ELR (cell line): Measurements from ENCODE around the gene DOCK2.
"Not testable (repeated sequence)": the region's sequence is repeated elsewhere in the genome, so short reads cannot be mapped to it uniquely, and the experiment has no call there.

Source experiments
- DNase-seq: peaks from one replicate; pipeline ENCODE4 v3.0.0-alpha.2; 2015; ENCODE audit warnings: low read depth

The DOCK2 gene

GRCh38 chr5:169637085-169637548 is at the start of gene DOCK2:
TSS of gene DOCK2 (plus strand) at chr5:169637275. CDS start at chr5:169637327, 52 bp downstream.
- peak; percentile 24 for DNase-seq

DNA sequence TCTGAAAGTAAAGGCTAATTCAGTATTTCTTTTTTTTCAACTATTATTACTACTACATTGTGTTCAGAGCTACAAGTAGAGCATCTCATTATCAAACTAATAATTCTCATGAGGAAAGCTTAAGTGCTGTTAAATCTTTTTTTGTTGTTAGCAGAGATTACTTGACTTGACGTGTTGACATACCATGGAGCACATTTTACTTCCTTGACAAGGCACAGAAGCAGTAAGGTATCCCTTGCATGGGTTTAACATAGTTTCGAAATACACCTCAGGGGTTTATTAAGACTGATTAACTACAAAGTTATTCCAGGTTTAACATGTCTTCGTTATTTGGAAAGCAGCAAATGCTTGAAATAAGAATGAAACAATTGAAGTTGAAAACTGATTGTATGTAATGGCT is 46.5 kb upstream of the DOCK2 start:
- DNase-seq = no peak

- DNase-seq = no peak
Observed at GRCh38 chr5:169591636-169592035, 45.4 kb upstream of the DOCK2 start.

DNA sequence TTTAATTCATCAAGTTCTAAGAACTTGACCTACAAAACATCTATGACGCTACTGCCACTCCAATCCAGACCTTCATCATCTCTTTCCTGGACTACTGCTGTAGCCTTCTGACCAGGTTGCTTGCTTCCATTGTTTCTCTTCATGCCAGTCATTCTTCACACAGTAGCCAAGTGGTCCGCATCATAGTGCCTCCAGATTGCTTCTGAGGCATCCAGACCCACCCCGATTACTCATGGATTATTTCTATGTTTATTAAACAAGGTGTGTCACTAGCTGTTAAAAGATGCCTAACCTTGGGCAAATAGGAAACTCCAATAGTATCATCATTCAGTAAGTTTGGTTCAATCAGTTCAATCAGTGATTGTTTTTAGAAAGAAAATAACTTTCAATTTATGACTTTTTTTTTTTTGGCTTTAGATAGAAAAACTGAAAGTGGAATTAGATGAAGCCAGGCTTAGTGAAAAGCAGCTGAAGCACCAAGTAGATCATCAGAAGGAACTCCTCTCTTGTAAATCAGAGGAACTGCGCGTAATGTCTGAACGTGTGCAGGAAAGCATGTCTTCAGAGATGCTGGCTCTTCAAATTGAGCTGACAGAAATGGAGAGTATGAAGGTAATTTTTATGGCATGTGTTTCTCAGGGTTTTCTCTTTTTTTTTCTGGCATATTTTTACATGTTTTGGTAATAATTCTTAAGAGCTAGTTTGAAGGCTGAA is 44.0 kb upstream of the DOCK2 start:
- peak; percentile 68 for DNase-seq

DNA sequence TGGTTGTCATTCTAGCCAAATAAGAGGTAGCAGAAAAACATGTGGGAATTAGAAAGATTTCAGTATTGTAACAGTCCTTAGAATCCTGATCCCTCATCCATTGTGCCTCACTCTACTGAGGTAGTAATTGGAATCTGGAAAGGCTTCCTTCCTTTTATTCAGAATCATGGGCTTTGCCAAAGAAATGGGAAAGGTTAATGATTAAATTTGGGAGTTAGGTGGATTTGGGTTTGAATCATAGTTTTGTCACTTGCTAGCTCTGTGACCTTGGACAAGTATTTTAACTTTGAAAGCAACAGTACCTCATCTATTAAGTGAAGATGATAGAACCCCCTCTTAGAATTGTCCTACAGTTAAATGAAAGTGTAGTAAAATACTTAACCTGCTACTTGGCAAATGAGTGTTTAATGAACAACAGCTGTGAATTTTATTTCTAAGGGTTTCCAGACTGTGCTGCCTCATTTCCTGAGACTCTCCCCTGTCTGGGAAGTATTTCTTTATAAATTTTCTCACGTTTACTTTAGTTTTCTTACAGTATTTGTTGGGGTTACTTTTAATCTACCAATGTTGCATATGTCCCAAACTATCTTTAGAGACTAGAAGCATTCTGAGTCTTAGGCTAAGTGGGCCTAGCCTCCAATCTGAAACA is 41.8 kb upstream of the DOCK2 start:
- DNase-seq = no peak

DNA sequence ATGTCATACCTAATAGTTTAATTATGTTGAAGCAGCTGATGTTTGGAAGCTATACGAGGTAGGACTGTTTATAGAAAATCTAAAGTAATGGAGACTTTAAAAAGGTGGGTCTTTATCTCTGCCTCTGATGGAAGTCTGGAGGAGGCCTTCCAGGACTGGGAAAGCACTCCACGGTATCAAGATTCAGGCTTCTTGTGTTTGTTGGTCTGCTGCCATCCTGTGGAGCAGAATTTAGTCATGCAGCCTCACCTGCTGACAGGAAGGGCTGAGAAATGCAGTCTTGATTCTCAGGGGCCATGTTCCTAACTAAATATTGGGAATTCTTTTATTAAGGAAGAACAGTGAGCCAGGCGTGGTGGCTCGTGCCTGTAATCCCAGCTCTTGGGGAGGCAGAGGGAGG is 37.6 kb upstream of the DOCK2 start:
- DNase-seq = no peak

GRCh38 chr5:169602535-169602934 is 34.5 kb upstream of the DOCK2 start:
- DNase-seq = peak; percentile 25

GRCh38 chr5:169606279-169606678 is 30.8 kb upstream of the DOCK2 start:
- no peak for DNase-seq

- no peak for DNase-seq
Observed at GRCh38 chr5:169607882-169608281, 29.2 kb upstream of the DOCK2 start.

DNA sequence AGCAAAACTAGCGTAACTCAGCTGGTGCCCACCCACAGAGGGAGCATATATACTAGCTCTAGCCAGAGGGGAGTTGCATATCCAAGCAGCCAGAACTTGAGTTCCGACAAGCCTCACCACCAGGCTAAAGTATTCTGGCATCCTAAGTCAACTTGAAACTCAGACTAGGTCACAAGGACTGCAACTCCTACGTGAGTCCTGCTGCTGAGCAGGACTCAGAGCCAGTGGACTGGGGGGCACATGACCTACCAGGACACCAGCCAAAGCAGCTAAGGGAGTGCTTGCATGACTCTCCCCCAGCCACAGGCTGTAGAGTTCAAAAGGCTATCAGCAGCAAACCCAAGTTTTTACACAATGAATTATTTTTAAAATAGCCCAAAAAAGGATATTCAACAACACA is 27.4 kb upstream of the DOCK2 start:
- no peak for DNase-seq

DNA sequence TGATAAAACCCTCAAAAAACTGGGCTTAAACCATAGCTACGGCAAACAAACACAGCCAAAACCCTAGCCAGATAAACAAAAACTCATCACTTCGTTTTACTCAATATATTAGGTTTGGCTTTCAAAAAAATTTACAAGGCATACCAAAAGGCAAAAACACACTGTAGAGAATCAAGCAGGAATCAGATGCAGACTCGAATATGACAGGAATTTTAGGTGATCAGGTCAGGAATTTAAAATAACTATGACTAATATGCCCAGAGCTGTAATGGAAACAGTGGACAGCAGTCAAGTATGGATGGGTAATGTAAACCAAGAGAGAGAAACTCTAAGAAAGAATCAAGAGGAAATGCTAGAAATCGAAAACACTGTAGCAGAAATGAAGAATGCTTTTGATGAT is 26.5 kb upstream of the DOCK2 start:
- DNase-seq = peak; percentile 65

GRCh38 chr5:169615561-169615960 is 21.5 kb upstream of the DOCK2 start:
- no peak for DNase-seq

- not testable (repeated sequence) for DNase-seq
Observed at GRCh38 chr5:169624307-169624706, 12.8 kb upstream of the DOCK2 start.

- DNase-seq = peak; percentile 90
Observed at GRCh38 chr5:169626779-169627178, 10.3 kb upstream of the DOCK2 start.

DNA sequence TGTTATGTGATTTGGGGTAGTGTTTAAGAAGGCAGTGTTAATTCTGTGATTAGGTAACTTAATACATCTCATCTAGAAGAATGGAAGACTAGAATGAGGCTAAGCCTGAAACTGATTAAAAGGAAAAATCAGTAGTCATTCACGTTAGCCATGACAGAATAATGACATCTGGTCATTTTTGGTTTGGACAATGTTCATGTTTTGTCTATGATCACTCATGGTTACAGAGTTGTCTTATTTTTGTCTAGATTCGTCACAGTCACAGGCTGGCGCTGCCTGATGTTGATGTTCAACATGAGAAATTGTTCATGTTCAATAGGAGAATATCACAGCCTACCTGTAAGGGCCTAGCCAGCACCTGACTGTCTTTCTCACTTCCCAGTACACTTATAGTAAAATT is 9.5 kb upstream of the DOCK2 start:
- DNase-seq = no peak

DNA sequence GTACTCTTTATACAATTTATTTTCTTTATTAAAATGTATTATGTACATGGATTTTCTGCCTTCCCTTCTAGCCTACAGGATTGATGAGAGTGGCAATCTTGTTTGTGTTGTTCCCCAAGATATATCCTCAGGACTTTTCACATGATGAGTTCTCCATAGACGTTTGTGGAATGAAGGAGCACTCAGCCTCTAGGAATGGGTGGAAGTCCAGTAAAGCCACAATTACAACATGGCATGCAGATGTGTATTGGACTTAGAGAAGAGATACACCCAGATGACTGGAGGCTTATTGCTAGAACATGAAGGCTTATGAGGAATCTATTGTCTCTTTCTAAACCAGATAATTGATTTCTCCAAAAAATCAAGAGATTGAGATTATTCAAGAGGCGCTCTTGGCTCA is 8.2 kb upstream of the DOCK2 start:
- peak; percentile 70 for DNase-seq

DNA sequence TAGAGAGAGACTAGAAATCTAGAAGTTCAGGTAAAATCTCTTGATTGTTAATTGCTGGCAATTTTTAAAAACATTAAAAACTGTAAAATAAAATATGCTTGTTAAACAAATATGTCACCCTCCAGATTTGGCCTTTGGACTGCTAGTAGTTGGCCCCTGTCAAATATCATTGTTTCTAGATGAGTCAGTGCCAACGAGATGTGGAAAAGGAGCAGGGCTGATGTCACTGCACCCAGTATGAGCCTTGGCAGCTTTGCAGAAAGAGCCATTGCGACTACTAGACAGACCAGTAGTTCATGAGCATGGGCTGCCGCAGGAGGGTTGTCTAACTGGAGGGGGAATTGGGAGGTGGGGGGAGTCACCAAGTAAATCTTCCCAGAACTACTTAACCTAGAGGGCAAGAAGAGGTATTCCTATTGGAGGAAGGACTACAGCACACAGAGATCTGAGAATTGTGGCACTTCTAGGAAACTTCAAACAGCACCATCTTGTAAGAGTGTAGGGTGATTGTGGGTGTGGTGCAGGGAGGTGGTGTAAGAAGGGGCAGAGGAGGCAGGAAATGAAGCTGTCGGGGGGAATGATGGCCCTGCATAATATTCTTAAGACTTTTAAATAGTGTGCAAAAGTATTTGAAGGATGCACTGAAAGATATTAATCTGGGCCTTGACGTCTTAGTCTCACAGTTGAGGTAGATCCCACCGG is 7.1 kb upstream of the DOCK2 start:
- peak; percentile 90 for DNase-seq

DNA sequence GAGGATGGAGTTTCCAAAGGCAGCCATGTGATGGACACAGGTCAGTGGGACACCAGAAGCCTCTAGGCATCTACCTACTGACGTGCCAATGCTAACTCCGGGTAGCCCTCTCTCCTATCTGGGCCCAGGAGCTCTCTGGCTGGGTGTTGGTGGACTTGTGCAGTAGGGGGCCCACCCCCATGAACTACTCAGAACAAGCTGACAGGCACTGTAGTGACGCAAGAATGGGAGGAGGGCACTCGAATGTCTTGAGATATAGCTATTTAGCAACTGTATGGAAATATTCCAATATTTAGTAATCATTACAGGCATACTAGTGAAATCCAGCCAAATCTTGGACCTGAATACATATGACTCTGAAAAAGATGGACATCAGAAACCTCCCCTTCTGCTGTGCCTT is 5.7 kb upstream of the DOCK2 start:
- no peak for DNase-seq

GRCh38 chr5:169632946-169633345 is 4.1 kb upstream of the DOCK2 start:
- no peak for DNase-seq

DNA sequence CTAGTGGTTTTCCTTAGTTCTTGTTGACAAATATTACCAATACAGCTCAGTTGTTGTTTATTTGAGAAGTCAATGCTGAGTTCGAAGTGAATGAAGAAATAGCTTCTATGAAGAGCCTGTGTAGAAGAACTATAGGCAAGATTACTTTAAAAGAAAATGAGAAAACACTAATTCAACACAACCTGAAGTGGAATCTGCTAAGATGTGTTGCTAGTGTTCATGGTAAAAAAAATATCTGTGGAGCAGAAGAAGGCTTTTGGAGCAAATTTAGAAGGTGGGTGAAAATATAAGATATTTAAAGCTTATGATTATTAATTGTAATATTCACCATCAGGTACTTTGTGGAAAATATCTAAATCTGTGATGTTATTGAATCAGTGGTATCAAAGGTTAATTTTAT is 2.5 kb upstream of the DOCK2 start:
- no peak for DNase-seq

DNA sequence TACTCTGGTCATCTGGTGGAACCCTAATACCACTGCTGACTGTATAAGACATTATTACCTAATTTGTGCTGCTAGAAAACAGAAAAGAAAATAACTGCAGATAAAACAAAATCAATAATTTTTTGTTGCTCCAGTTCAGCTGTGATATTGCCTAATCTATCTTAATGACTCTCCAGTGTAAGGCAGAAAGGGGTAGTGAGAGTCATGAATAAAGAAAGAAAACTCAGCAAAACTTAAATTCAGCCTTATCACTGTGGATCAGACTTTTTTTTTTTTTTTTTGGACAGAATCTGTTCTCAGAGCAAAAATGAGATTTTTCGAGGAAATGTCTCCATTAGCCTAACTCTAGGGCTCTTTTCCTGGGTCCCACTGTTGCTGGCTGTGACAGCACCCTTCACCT is 1.1 kb upstream of the DOCK2 start:
- no peak for DNase-seq

GRCh38 chr5:169636477-169637084 is 494 bp upstream of the DOCK2 start:
- DNase-seq = no peak
